BLaER1 (cell line): ENCODE results near the gene DSCAML1.
A peak's percentile ranks its signal among the peaks of the same experiment; 100 is the strongest.

Source experiments
- H3K27ac ChIP-seq: shearing (Covaris generic); formaldehyde crosslinking; 2 replicates; pipeline ENCODE4 v1.8.1; 2022
- H3K27me3 ChIP-seq: shearing (Covaris generic); formaldehyde crosslinking; 2 replicates; pipeline ENCODE4 v1.8.1; 2022
- H3K36me3 ChIP-seq: shearing (Covaris generic); formaldehyde crosslinking; 2 replicates; pipeline ENCODE4 v1.8.1; 2022
- H3K4me1 ChIP-seq: shearing (Covaris generic); formaldehyde crosslinking; 2 replicates; pipeline ENCODE4 v1.8.1; 2022
- H3K4me2 ChIP-seq: shearing (Covaris generic); formaldehyde crosslinking; 2 replicates; pipeline ENCODE4 v1.8.1; 2022
- H3K4me3 ChIP-seq: shearing (Covaris generic); formaldehyde crosslinking; 2 replicates; pipeline ENCODE4 v1.8.1; 2022
- H3K9ac ChIP-seq: shearing (Covaris generic); formaldehyde crosslinking; 2 replicates; pipeline ENCODE4 v1.8.1; 2022
- H3K9me3 ChIP-seq: shearing (Covaris generic); formaldehyde crosslinking; 2 replicates; pipeline ENCODE4 v1.8.1; 2022
- H4K20me1 ChIP-seq: shearing (Covaris generic); formaldehyde crosslinking; 2 replicates; pipeline ENCODE4 v1.8.1; 2022
- Cebpa-rat ChIP-seq: shearing (Covaris generic); IDR thresholded peaks from 2 replicates; pipeline ENCODE4 v1.8.1; 2022

The DSCAML1 gene

GRCh38 chr11:117505285-117505970, 291.6 kb downstream of the DSCAML1 start:
- Histone ChIP-seq H3K4me3 (no peak overlapping the region), H3K9me3 (no peaks in the 10 kb centered on the region), H3K9ac (no peak overlapping the region), H3K27me3 (no peaks in the 10 kb centered on the region), H4K20me1 (no peaks in the 10 kb centered on the region), H3K27ac (no peak overlapping the region), H3K4me1 (peaks cover 10% of the 10 kb centered on the region), H3K36me3 (no peaks in the 10 kb centered on the region), H3K4me2 (no peak overlapping the region)
- no peak for TF ChIP-seq Cebpa-rat

- Histone ChIP-seq H3K27me3 (no peaks in the 10 kb centered on the region), H3K27ac (no peak overlapping the region), H3K4me2 (no peak overlapping the region), H3K36me3 (no peaks in the 10 kb centered on the region), H3K4me1 (no peaks in the 10 kb centered on the region), H3K9me3 (no peaks in the 10 kb centered on the region), H3K4me3 (no peak overlapping the region), H3K9ac (no peak overlapping the region), H4K20me1 (no peaks in the 10 kb centered on the region)
- TF ChIP-seq Cebpa-rat = no peak
Observed at GRCh38 chr11:117502779-117503100, 294.3 kb downstream of the DSCAML1 start.

GRCh38 chr11:117502015-117502778, 294.8 kb downstream of the DSCAML1 start:
- TF ChIP-seq Cebpa-rat = no peak

DNA sequence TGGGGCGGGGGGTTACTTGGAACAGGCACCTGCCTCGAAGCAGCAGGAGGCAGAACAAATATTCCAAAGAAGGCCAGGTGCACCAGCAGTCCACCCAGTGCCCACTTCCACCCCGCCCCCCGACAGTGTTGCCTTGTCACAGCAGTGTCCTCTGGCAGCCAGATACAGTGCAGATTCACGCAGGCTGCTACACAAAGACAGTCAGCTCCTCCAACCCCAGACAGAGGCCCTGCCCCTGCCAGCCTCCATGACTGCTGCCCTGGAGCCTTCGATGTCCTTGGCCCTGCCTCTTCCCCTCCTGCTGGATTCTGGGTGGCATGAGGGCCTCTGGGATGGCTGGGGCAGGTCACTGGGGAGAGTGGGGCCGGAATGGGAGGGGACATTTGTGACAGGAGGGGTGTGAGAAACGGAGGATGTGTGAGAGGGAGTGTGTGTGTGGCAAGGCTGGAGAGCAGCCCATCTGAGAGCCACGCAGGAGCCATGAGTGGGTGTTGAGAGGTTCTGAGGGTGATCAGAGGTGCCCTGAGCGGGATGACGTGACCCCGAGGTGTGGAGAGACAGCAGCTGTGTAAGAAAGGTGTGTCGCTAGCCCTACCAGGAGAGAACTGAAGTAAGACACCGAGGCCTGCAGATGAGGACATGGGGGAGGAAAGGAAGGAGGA, 295.6 kb downstream of the DSCAML1 start:
- Histone ChIP-seq H4K20me1 (no peaks in the 10 kb centered on the region), H3K9me3 (no peaks in the 10 kb centered on the region), H3K4me3 (no peak overlapping the region), H3K27ac (no peak overlapping the region), H3K9ac (no peak overlapping the region), H3K4me1 (peaks cover under 1% of the 10 kb centered on the region; the same call in 1 of the 2 replicates), H3K27me3 (no peaks in the 10 kb centered on the region), H3K36me3 (no peaks in the 10 kb centered on the region), H3K4me2 (no peak overlapping the region)
- TF ChIP-seq Cebpa-rat = no peak

More at GRCh38 chr11:117502015-117502778, 294.8 kb downstream of the DSCAML1 start:
- Histone ChIP-seq H3K27ac (no peak overlapping the region), H3K4me3 (no peak overlapping the region), H3K27me3 (no peaks in the 10 kb centered on the region), H3K9me3 (no peaks in the 10 kb centered on the region), H4K20me1 (no peaks in the 10 kb centered on the region), H3K4me2 (no peak overlapping the region), H3K4me1 (no peaks in the 10 kb centered on the region), H3K36me3 (no peaks in the 10 kb centered on the region), H3K9ac (no peak overlapping the region)

DNA sequence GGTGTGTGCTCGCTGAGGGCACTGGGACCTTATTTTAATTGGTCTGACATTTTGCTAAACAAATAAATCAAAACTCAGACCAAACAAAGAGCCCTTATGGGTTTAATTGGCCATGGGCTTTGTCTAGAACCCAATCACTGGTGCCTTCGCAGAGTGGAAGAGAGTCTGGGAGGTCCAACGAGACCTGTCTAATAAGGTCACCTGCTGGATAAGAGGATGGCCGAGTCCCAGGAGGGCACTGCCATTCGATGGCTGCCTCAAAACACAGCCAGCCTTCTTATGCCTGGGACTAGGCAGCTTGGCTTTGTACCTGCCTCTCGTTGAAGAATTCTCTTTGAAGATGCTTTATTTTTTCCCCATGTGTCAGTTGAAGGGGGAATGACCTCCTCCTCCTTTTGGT, 298.2 kb downstream of the DSCAML1 start:
- Histone ChIP-seq H3K36me3 (no peaks in the 10 kb centered on the region), H4K20me1 (no peaks in the 10 kb centered on the region), H3K9me3 (no peaks in the 10 kb centered on the region), H3K9ac (no peak overlapping the region), H3K4me1 (peaks cover 15% of the 10 kb centered on the region), H3K27ac (no peak overlapping the region), H3K4me2 (no peak overlapping the region), H3K27me3 (no peaks in the 10 kb centered on the region), H3K4me3 (no peak overlapping the region)
- TF ChIP-seq Cebpa-rat = no peak

DNA sequence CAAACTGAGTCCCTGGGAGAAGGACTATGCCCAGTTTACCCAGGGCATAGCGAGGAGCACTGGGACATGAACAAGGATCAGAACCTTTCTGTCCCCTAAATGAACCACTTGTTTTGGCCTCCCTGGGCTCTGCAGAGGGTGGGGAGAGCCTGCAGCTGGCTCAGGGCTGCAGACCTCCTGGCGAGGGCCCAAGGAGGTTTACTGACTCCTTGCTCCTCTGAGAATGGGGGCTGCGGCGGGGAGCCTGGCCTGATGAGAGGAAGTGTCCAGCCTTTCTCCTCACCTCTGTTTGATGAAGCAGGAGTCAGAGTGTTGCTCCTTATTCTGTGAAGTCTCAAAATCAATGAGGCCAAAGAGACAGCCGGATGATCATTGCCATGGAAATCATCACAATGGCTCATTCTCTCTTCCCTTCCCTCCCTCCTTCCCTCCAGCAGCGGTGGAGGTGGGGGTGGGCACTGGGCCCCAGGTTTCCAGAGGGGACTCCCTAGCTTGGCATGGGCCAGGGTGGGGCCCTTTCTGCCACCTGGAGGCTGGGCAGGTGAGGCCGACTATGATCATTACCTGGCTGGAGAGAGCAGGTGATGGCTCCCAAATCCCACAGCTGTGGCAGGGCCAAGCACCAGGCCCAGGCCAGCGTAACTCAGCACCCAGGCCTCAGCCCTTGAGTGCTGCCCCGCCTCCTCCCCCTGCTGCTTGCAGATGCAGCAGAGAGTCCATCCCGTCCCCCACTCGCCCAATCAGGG, 299.6 kb downstream of the DSCAML1 start:
- Histone ChIP-seq H3K9ac (no peak overlapping the region), H3K9me3 (no peaks in the 10 kb centered on the region), H3K27me3 (0 out of 2 replicates have a peak, but pooled peaks cover 3% of the 10 kb centered on the region), H3K27ac (no peak overlapping the region), H3K4me2 (no peak overlapping the region), H3K4me3 (no peak overlapping the region), H3K36me3 (no peaks in the 10 kb centered on the region), H3K4me1 (peaks cover 26% of the 10 kb centered on the region), H4K20me1 (no peaks in the 10 kb centered on the region)
- TF ChIP-seq Cebpa-rat = no peak

DNA sequence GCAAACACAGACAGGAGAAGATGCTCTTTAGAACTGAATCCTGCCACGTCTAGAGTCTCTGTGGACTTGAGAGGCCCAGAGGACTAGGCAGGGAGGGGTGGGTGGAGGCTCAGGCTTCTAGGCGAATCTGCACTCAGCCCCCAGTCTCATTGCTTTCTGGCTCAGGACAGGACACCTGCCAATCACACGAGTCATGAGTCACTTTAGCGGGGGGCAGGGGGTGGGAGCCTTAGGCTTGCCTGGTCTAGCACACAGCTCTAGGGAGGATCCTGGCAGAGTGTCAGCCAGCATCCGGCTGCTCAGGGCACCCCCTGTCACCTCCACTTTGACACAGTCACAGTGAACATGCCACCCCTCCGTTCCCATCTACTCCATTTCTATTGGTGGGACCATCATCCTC, 301.7 kb downstream of the DSCAML1 start:
- Histone ChIP-seq H3K36me3 (no peaks in the 10 kb centered on the region), H3K27ac (no peak overlapping the region), H3K4me3 (no peak overlapping the region), H3K9me3 (no peaks in the 10 kb centered on the region), H3K4me2 (no peak overlapping the region), H3K27me3 (0 out of 2 replicates have a peak, but pooled peaks cover 3% of the 10 kb centered on the region), H4K20me1 (no peaks in the 10 kb centered on the region), H3K4me1 (peaks cover 45% of the 10 kb centered on the region), H3K9ac (no peak overlapping the region)
- no peak for TF ChIP-seq Cebpa-rat

GRCh38 chr11:117492578-117493251, 304.3 kb downstream of the DSCAML1 start:
- H3K9ac ChIP-seq = no peak overlapping the region
- no peaks in the 10 kb centered on the region for H3K9me3 ChIP-seq

DNA sequence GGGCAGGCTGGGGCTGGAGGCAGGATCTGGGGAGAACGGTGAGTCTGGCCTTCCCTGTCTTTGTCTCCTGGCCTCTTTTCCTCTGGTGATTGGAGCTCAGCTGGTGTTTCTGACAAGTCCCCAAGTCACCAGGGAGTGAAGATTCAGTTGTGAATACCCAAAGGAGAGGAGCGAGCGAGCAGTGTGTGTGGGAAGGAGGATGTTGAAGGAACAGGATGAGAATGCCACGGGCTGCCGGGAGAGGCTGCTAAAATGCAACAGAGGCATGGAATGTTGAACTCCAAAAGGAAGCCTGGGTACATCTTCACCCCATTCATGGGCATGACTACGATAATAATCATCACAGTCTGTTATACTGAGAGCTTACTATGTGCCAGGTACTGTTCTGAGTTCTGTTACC, 306.1 kb downstream of the DSCAML1 start:
- Histone ChIP-seq H3K4me1 (peaks cover 71% of the 10 kb centered on the region), H3K9ac (0 out of 2 replicates have a peak overlapping the region, but pooled peaks have one; percentile 17), H3K4me3 (no peak overlapping the region), H3K27ac (no peak overlapping the region), H3K4me2 (peak overlapping the region; percentile 72), H3K27me3 (0 out of 2 replicates have a peak, but pooled peaks cover 3% of the 10 kb centered on the region), H3K9me3 (no peaks in the 10 kb centered on the region), H3K36me3 (no peaks in the 10 kb centered on the region), H4K20me1 (no peaks in the 10 kb centered on the region)
- no peak for TF ChIP-seq Cebpa-rat

More at GRCh38 chr11:117492578-117493251, 304.3 kb downstream of the DSCAML1 start:
- TF ChIP-seq Cebpa-rat = no peak
- no peaks in the 10 kb centered on the region for H3K36me3 ChIP-seq
- peak overlapping the region; percentile 78 for H3K4me2 ChIP-seq
- H4K20me1 ChIP-seq = no peaks in the 10 kb centered on the region
- no peak overlapping the region for H3K27ac ChIP-seq
- H3K4me3 ChIP-seq = no peak overlapping the region
- 0 out of 2 replicates have a peak, but pooled peaks cover 3% of the 10 kb centered on the region for H3K27me3 ChIP-seq
- peaks cover 71% of the 10 kb centered on the region for H3K4me1 ChIP-seq
